GM21367 (cell line): ENCODE measurements around the gene ALS2.

Source experiments
- ATAC-seq: cut with Tn5 transposase; IDR thresholded peaks from one replicate; pipeline ENCODE4 v1.9.1; 2021; ENCODE audit not compliant: unreplicated experiment

The ALS2 gene

GRCh38 chr2:201758873-201759272 lies 21.9 kb downstream of the ALS2 start:
- ATAC-seq: no peak

GRCh38 chr2:201758234-201758633 lies 22.5 kb downstream of the ALS2 start:
- ATAC-seq: no peak

- ATAC-seq: no peak
Measured at GRCh38 chr2:201754717-201755415, 25.9 kb downstream of the ALS2 start.

- no peak for ATAC-seq
Measured at GRCh38 chr2:201751566-201751965, 29.2 kb downstream of the ALS2 start.

- no peak for ATAC-seq
Measured at GRCh38 chr2:201746551-201746950, 34.2 kb downstream of the ALS2 start.

- no peak for ATAC-seq
Measured at GRCh38 chr2:201735486-201735885, 45.2 kb downstream of the ALS2 start.

GRCh38 chr2:201734111-201734510 lies 46.6 kb downstream of the ALS2 start:
- ATAC-seq: no peak

GRCh38 chr2:201733544-201733943 lies 47.2 kb downstream of the ALS2 start:
- ATAC-seq: no peak

- ATAC-seq: no peak
Measured at GRCh38 chr2:201730651-201731285, 50.0 kb downstream of the ALS2 start.

GRCh38 chr2:201715459-201715858 lies 65.3 kb downstream of the ALS2 start:
- no peak for ATAC-seq

- no peak for ATAC-seq
Measured at GRCh38 chr2:201712726-201713125, 68.0 kb downstream of the ALS2 start.

GRCh38 chr2:201709747-201710146 lies 71.0 kb downstream of the ALS2 start:
- ATAC-seq: no peak

- no peak for ATAC-seq
Measured at GRCh38 chr2:201709049-201709448, 71.7 kb downstream of the ALS2 start.

GRCh38 chr2:201707753-201708152 lies 73.0 kb downstream of the ALS2 start:
- no peak for ATAC-seq

GRCh38 chr2:201707142-201707541 lies 73.6 kb downstream of the ALS2 start:
- no peak for ATAC-seq

- no peak for ATAC-seq
Measured at GRCh38 chr2:201704536-201704935, 76.2 kb downstream of the ALS2 start.

GRCh38 chr2:201701646-201702045 lies 79.1 kb downstream of the ALS2 start:
- no peak for ATAC-seq

- no peak for ATAC-seq
Measured at GRCh38 chr2:201699416-201699815, 81.3 kb downstream of the ALS2 start.

- no peak for ATAC-seq
Measured at GRCh38 chr2:201698588-201699226, 82.0 kb downstream of the ALS2 start, which contains the start of gene MPP4. MPP4 (minus strand) TSS chr2:201698644; CDS start chr2:201693954, 4,690 bp downstream.

- no peak for ATAC-seq
Measured at GRCh38 chr2:201697899-201698298, 82.8 kb downstream of the ALS2 start.

GRCh38 chr2:201696151-201696659 lies 84.5 kb downstream of the ALS2 start:
- ATAC-seq: no peak

- no peak for ATAC-seq
Measured at GRCh38 chr2:201685156-201685555, 95.6 kb downstream of the ALS2 start.
